GM10266 (cell line): ENCODE data around the gene PSMC5.

Experiments
- DNase-seq: peaks from one replicate; pipeline ENCODE4 v3.0.0; 2012; ENCODE audit errors: extremely low spot score
- CTCF ChIP-seq: IDR thresholded peaks from 2 replicates; pipeline ENCODE4 v1.5.1; 2012; ENCODE audit warnings: mild to moderate bottlenecking, low read depth; ENCODE audit not compliant: control insufficient read depth, insufficient read depth; ENCODE audit errors: missing control alignments

The PSMC5 gene

GRCh38 chr17:63834431-63835166, 7.4 kb downstream of the PSMC5 start:
- peak; percentile 62 for DNase-seq
- peak; percentile 65 for TF ChIP-seq CTCF

- TF ChIP-seq CTCF = no peak
- no peak for DNase-seq
These were observed 8.0 kb downstream of the PSMC5 start for GRCh38 chr17:63835167-63835720.

GRCh38 chr17:63836811-63837210, 9.6 kb downstream of the PSMC5 start:
- TF ChIP-seq CTCF = no peak
- DNase-seq = no peak

GRCh38 chr17:63837480-63837879, 10.2 kb downstream of the PSMC5 start:
- no peak for DNase-seq
- no peak for TF ChIP-seq CTCF

GRCh38 chr17:63837962-63838600, 10.8 kb downstream of the PSMC5 start:
- no peak for TF ChIP-seq CTCF
- DNase-seq = no peak

- no peak for DNase-seq
- TF ChIP-seq CTCF = no peak
These were observed 11.5 kb downstream of the PSMC5 start for GRCh38 chr17:63838631-63839171.
